GM12878 (cell line): ENCODE measurements around the gene THNSL1. TPM values are rescaled to one million over a fixed set of nuclear protein-coding genes. Genes with fewer than 3 reads are reported as not detected.

ENCODE experiments used
- ATAC-seq: fragments of 200-7000 bp; cut with Tn5 transposase; 3 replicates; pipeline ENCODE4 v1.9.1; 2020; ENCODE audit warnings: mild to moderate bottlenecking, moderate library complexity
- BruUV-seq: library from RNA; stranded (reverse); fragments of 400-500 nt; replicated peaks from 2 replicates; lab custom pipeline; 2021; lab: Mats Ljungman, UMichigan
- CTCF ChIA-PET: fragments of 300-600 bp; sonication (Branson Sonifier 250); formaldehyde crosslinking; extraction: SDS; loops from one replicate; lab custom pipeline; 2021; ENCODE audit warnings: inconsistent platforms; lab: Yijun Ruan, JAX
- POLR2A ChIA-PET: fragments of 350-600 bp; formaldehyde crosslinking; extraction: SDS; loops from one replicate; lab custom pipeline; 2021; ENCODE audit warnings: inconsistent platforms; lab: Charles Lee
- RAD21 ChIA-PET: fragments of 300-600 bp; sonication (Branson Sonifier 250); formaldehyde crosslinking; loops from one replicate; lab custom pipeline; 2023; ENCODE audit warnings: antibody characterized with exemption; ENCODE audit not compliant: unreplicated experiment; lab: Charles Lee
- SMC1A ChIA-PET: fragments of 300-600 bp; sonication (Branson Sonifier 250); formaldehyde crosslinking; loops from one replicate; lab custom pipeline; 2023; ENCODE audit not compliant: unreplicated experiment, uncharacterized antibody; lab: Charles Lee
- DNase-seq: peaks from one replicate; pipeline ENCODE4 v3.0.0-alpha.2; 2011; ENCODE audit warnings: low read depth, low spot score
- FAIRE-seq: peaks from 3 replicates; lab custom pipeline; 2011; peaks lifted over from hg19 to GRCh38; lab: Jason Lieb, UNC
- H2AFZ ChIP-seq: 2 replicates; pipeline ENCODE4 v1.6.0; 2011; ENCODE audit warnings: low read depth, low read length, control low read depth; ENCODE audit not compliant: control insufficient read depth
- H3K27ac ChIP-seq: 2 replicates; pipeline ENCODE4 v1.5.1; 2011; ENCODE audit warnings: control low read depth; ENCODE audit not compliant: control insufficient read depth, insufficient read depth
- H3K27me3 ChIP-seq, 2 experiments: replicated peaks in 1 of 2; 2 replicates each; pipeline versions ENCODE4 v1.6.0 to v1.6.1; 2011; ENCODE audit warnings: low read length in 1 of 2; ENCODE audit not compliant: control insufficient read depth in 2 of 2, insufficient read depth in 2 of 2
- H3K36me3 ChIP-seq, 2 experiments: 2 replicates each; pipeline ENCODE4 v1.5.1; 2011; ENCODE audit warnings: low read length in 1 of 2; ENCODE audit not compliant: control insufficient read depth in 2 of 2, insufficient read depth in 2 of 2
- H3K4me1 ChIP-seq: 2 replicates; pipeline ENCODE4 v1.6.1; 2011; ENCODE audit warnings: mild to moderate bottlenecking, low read length, moderate library complexity, mixed read lengths; ENCODE audit not compliant: control insufficient read depth, insufficient read depth
- H3K4me2 ChIP-seq: 2 replicates; pipeline ENCODE4 v1.6.0; 2011; ENCODE audit warnings: control low read depth; ENCODE audit not compliant: control insufficient read depth, insufficient read depth
- H3K4me3 ChIP-seq: fragments of 200-600 bp; sonication (generic); 2 replicates; pipeline ENCODE4 v1.5.1; 2016
- H3K79me2 ChIP-seq: 2 replicates; pipeline ENCODE4 v1.6.0; 2011; ENCODE audit warnings: low read length; ENCODE audit not compliant: control insufficient read depth, insufficient read depth
- H3K9ac ChIP-seq: 2 replicates; pipeline ENCODE4 v1.8.0; 2011; ENCODE audit warnings: low read length, control low read depth, mixed read lengths; ENCODE audit not compliant: control insufficient read depth, insufficient read depth
- H3K9me3 ChIP-seq: replicated peaks from 3 replicates; pipeline ENCODE4 v1.5.1; 2011; ENCODE audit warnings: mild to moderate bottlenecking, low read length; ENCODE audit not compliant: control insufficient read depth, insufficient read depth
- H4K20me1 ChIP-seq: 2 replicates; pipeline ENCODE4 v1.6.0; 2011; ENCODE audit not compliant: control insufficient read depth, insufficient read depth
- E4F1 ChIP-seq: fragments of 450-650 bp; IDR thresholded peaks from 2 replicates; pipeline ENCODE4 v1.6.1; 2018; ENCODE audit warnings: borderline replicate concordance, mild to moderate bottlenecking; ENCODE audit not compliant: partially characterized antibody
- EGR1 ChIP-seq, 2 experiments: IDR thresholded peaks; 1 replicate in 1 of 2; 2 replicates in 1 of 2; pipeline ENCODE4 v1.6.1; 2011 to 2012; ENCODE audit warnings: low read depth in 2 of 2, low read length in 2 of 2, borderline replicate concordance in 1 of 2, mild to moderate bottlenecking in 1 of 2, moderate library complexity in 1 of 2
- EZH2 ChIP-seq: IDR thresholded peaks from 2 replicates; pipeline ENCODE4 v1.6.1; 2012; ENCODE audit warnings: low read depth, mild to moderate bottlenecking, control low read depth, inconsistent platforms, low read length, borderline replicate concordance; ENCODE audit not compliant: control insufficient read depth
- HDAC2 ChIP-seq: fragments of 200-600 bp; sonication (generic); IDR thresholded peaks from 2 replicates; pipeline ENCODE4 v1.6.1; 2017
- IKZF2 ChIP-seq, 2 experiments: fragments of 450-650 bp; IDR thresholded peaks; 2 replicates each; pipeline ENCODE4 v1.6.1; 2017; ENCODE audit warnings: mild to moderate bottlenecking in 2 of 2, moderate library complexity in 2 of 2
- IRF4 ChIP-seq: IDR thresholded peaks from 2 replicates; pipeline ENCODE4 v1.6.1; 2011; ENCODE audit warnings: low read depth, low read length
- MEF2A ChIP-seq: IDR thresholded peaks from 2 replicates; pipeline ENCODE4 v1.6.1; 2011; ENCODE audit warnings: low read depth, mild to moderate bottlenecking, low read length, moderate library complexity; ENCODE audit not compliant: insufficient read depth
- MTA2 ChIP-seq: fragments of 450-650 bp; IDR thresholded peaks from 2 replicates; pipeline ENCODE4 v1.6.1; 2016; ENCODE audit warnings: low read depth, mild to moderate bottlenecking, moderate library complexity
- PAX8 ChIP-seq: fragments of 450-650 bp; IDR thresholded peaks from 2 replicates; pipeline ENCODE4 v1.6.1; 2017; ENCODE audit warnings: mild to moderate bottlenecking, moderate library complexity
- POU2F2 ChIP-seq: IDR thresholded peaks from 3 replicates; pipeline ENCODE4 v1.6.1; 2011; ENCODE audit warnings: low read depth, mild to moderate bottlenecking, low read length, borderline replicate concordance
- SP1 ChIP-seq: IDR thresholded peaks from one replicate; pipeline ENCODE4 v1.6.1; 2011; ENCODE audit warnings: low read depth, low read length
- TAF1 ChIP-seq: IDR thresholded peaks from 2 replicates; pipeline ENCODE4 v1.6.1; 2011; ENCODE audit warnings: mild to moderate bottlenecking, low read depth, low read length, borderline replicate concordance
- TCF12 ChIP-seq: IDR thresholded peaks from 2 replicates; pipeline ENCODE4 v1.6.1; 2011; ENCODE audit warnings: low read depth, mild to moderate bottlenecking, low read length
- ZNF217 ChIP-seq: fragments of 450-650 bp; IDR thresholded peaks from 2 replicates; pipeline ENCODE4 v1.6.1; 2017; ENCODE audit warnings: antibody characterized with exemption, mild to moderate bottlenecking
- WGBS: methylation state at CpG from one replicate; pipeline ENCODE4 v1.1.6; 2016; ENCODE audit warnings: low lambda C conversion rate; ENCODE audit not compliant: insufficient replicate concordance, insufficient coverage; ENCODE audit errors: missing lambda C conversion rate; 5-methylcytosine and 5-hydroxymethylcytosine counted together
- in situ Hi-C: fragments of 300-500 bp; cut with MboI; formaldehyde crosslinking; loops from 9 replicates; pipeline ENCODE4 v1.14.3; 2018; ENCODE audit warnings: mixed read lengths
- intact Hi-C: fragments of 100-400 bp; cut with micrococcal nuclease; formaldehyde crosslinking; loops from one replicate; pipeline ENCODE4 v1.14.2; 2022; ENCODE audit not compliant: unreplicated experiment
- polyA plus RNA-seq, 11 experiments: library from polyadenylated mRNA; depleted of rRNA in 4 of 11; unstranded in 6 of 11; stranded (reverse) in 5 of 11; fragments of >200 nt; fragmentation: Nextera tagmentation in 4 of 11; fragmentation: Illumina TruSeq in 1 of 11; extraction: Ambion mirVana in 4 of 11; extraction: Trizol in 1 of 11; gene quantifications; 1 replicate in 1 of 11; 2 replicates in 10 of 11; pipeline versions ENCODE4 v1.2.1 to v1.2.3, GENCODE V29; 2011 to 2016; ENCODE audit warnings: inconsistent platforms in 2 of 11, missing spikeins in 2 of 11, low read depth in 1 of 11
- total RNA-seq, 4 experiments: library from RNA; depleted of rRNA in 3 of 4; stranded (reverse); fragments of >200 nt in 3 of 4; fragmentation: Illumina TruSeq in 1 of 4; extraction: Trizol in 1 of 4; gene quantifications; 2 replicates each; pipeline versions ENCODE4 v1.2.1 to v1.2.3, GENCODE V29; 2013 to 2021
- TF ChIP-seq, protein P1 (sequence below): fragments of 450-650 bp; IDR thresholded peaks from 2 replicates; pipeline ENCODE4 v1.6.1; 2017; ENCODE audit warnings: borderline replicate concordance

THNSL1 gene
- total and polyA plus RNA-seq, 10 of the 15 experiments (the other 5 are each of a cell fraction or from before 2014, with no cell fraction given) = 4.2 to 17.5 (median 6.2) TPM

DNA sequence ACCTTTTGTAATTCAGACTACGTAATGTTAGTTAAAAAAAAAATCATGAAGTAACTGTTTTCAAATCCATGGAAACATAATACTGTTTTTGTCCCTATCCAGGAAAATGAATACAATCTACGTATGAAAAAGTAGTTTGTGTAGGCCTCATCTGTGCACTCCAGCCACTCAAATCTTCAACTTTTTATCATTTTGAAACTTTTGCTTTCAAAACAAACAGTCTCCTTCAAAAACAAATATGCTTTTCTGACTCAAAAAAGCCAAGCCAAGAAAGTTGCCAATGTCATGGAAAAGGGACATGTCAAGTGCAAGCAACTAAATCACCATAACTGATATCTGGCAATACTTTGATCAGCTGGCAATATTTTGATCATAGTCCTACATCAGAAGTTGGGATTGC is 13.1 kb downstream of the THNSL1 start:
- SMC1A ChIA-PET = no interaction called here
- no peak for FAIRE-seq
- POLR2A ChIA-PET = no interaction called here
- no TSS peak for BruUV-seq
- Histone ChIP-seq H3K4me1 (no peaks in the 10 kb centered on the region), H3K9me3 (no peaks in the 10 kb centered on the region), H3K4me2 (no peak overlapping the region), H3K36me3 (no peaks in the 10 kb centered on the region), H3K27ac (no peak overlapping the region), H4K20me1 (no peaks in the 10 kb centered on the region), H3K9ac (no peak overlapping the region), H3K27me3 (no peaks in the 10 kb centered on the region), H3K79me2 (no peaks in the 10 kb centered on the region), H3K4me3 (no peak overlapping the region), H2AFZ (no peak overlapping the region)
- ATAC-seq = no peak
- in situ Hi-C loops (no loop called here), intact Hi-C loops (no loop called here)
- RAD21 ChIA-PET = interaction anchor here (6.5 kb wide), 1 partner anchor 51 kb away, joined by 33 read pairs; no protein-coding TSS in a partner anchor
- DNase-seq = no peak
- no peak for TF ChIP-seq IKZF2 (IDR thresholded peaks at IDR 0.05)
- TF ChIP-seq MEF2A = no peak
- no peak for TF ChIP-seq E4F1
- TF ChIP-seq HDAC2 = no peak
- TF ChIP-seq TAF1 = no peak
- TF ChIP-seq, protein P1, sequence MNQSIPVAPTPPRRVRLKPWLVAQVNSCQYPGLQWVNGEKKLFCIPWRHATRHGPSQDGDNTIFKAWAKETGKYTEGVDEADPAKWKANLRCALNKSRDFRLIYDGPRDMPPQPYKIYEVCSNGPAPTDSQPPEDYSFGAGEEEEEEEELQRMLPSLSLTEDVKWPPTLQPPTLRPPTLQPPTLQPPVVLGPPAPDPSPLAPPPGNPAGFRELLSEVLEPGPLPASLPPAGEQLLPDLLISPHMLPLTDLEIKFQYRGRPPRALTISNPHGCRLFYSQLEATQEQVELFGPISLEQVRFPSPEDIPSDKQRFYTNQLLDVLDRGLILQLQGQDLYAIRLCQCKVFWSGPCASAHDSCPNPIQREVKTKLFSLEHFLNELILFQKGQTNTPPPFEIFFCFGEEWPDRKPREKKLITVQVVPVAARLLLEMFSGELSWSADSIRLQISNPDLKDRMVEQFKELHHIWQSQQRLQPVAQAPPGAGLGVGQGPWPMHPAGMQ = no peak
- no peak for TF ChIP-seq IRF4
- TF ChIP-seq MTA2 = no peak
- TF ChIP-seq EZH2 = no peak
- no peak for TF ChIP-seq SP1
- TF ChIP-seq PAX8 = no peak
- TF ChIP-seq EGR1 (IDR thresholded peaks at IDR 0.05; ENCODE audit: borderline replicate concordance in 1 of 2, low read depth in 2 of 2, low read length in 2 of 2) = no peak
- TF ChIP-seq TCF12 = no peak
- no peak for TF ChIP-seq ZNF217
- TF ChIP-seq POU2F2 = no peak
- WGBS = 57% methylated on average over 2 of the region's 2 CpGs
- CTCF ChIA-PET = interaction anchor here (7.0 kb wide), 1 partner anchor 49 kb away, joined by 52 read pairs; no protein-coding TSS in a partner anchor
